ACHN (cell line): ENCODE results near the gene PITX1.

Source experiments
- DNase-seq: peaks from one replicate; pipeline ENCODE4 v3.0.0-alpha.2; 2015
- in situ Hi-C: cut with HindIII; loops from 2 replicates; pipeline ENCODE4 v1.10.0; 2017; ENCODE audit warnings: low sequenced_read_pairs, low pct_ligation_motif_present, low pct_unique_long_range_greater_than_20kb

The PITX1 gene

GRCh38 chr5:135063511-135064234 is 29.6 kb upstream of the PITX1 start:
- DNase-seq: no peak
- in situ Hi-C loops: no loop called here

- in situ Hi-C loops: no loop called here
- DNase-seq: no peak
Measured at GRCh38 chr5:135063056-135063445, 29.0 kb upstream of the PITX1 start.

DNA sequence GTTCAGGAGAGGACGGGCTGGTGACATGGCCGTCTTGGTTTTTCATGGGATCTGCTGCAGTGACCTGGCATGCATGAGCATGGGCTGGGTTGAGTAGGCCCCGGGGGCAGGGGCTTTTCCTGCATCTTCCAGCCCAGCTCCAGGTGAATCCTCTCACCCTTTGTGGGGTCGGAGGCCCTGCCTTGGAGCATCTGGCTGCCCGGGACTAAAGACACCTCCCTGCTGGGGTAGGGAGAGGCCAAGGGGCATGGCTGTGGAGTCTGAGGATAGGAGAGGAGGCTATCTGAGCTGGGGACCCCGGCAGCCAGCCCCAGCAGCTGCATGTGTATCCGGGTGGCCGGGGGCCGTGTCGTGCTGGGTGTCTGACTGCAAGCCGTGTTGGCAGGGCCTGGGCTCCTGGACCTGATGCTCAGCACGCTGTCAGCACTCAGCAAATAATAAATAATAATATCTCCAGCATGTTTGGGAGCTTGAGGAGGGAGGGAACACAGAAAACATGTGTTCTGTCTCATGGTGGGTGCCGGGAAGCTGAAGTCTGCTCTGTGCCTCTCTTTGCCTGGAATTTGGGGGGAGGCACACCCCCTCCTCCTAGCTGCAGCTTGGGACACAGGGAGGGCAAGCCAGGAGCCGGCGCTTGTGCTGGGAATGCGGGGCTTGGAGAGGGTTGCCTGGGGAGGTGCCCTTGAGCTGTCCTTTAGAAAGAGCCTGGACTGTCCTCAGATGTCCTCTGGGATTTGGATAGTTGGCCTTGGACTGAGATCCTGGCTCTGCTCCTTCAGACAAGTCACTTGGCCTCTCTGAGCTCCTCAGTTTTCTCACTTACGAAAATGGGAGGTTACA is 28.4 kb upstream of the PITX1 start:
- in situ Hi-C loops: no loop called here
- DNase-seq: no peak

GRCh38 chr5:135061001-135061400 is 27.0 kb upstream of the PITX1 start:
- in situ Hi-C loops: no loop called here
- DNase-seq: no peak

- in situ Hi-C loops: no loop called here
- DNase-seq: no peak
Measured at GRCh38 chr5:135060021-135060420, 26.0 kb upstream of the PITX1 start.

DNA sequence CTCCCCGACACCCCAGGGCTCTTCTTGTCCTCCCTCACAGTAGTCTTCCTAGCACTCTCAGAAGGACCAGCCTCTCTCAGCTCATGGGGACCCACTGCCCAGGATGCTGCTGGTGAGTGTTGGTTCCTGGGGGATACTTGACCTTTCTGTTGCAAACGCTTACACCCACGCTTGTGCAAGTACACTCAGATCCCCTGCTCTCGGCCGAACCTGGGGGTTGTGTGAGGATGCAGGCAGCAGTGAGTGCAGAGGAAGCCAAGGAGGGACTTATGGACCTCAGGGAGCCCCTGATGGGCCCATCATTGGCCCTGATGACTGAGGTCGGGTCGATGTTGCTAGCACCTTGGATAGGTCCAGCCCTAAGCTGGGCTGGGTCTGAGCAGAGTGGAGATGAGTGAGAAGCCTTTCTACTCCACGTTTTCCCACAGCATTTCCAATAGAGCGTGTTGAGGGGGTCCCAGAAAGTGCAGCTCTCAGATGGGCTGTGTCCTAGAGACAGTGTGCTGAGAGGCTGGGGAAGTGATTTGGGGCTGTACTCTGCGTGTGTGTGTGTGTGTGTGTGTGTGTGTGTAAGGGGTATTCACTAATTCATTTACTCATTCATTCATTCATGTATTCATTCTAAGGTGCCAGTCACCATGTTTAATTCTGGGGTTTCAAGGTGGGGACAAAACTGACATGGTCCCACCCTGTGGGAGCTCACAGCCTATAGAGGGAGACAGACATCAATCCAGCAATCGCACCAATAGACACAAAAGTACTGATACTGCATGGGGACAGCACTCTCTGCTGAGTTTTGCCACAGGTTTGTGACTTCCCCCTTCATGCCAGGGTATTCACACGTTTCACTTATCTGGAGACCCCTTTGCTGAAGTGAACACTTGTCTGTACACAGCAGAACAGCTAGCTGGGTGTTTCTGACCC is 25.2 kb upstream of the PITX1 start:
- no peak for DNase-seq
- in situ Hi-C loops: no loop called here

DNA sequence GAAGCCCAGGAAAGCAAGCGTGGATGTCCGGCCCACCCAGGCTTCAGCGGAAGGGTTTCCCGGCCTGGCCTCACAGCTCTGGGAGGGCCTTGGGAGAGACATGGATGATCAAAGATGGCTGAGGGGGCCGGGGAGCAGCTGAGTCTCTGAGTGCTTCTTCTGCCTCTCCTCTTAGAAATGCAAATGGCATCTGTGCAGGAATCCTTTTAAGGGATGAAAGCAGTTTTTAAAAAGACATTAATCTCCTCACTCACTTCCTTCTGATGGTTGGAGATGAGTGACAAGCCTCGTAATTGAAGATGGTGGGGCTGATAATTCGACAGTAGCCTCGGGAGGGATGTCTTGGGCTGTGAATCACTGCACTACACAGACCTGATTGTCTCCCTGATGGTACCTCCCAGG is 24.3 kb upstream of the PITX1 start:
- DNase-seq: no peak
- in situ Hi-C loops: no loop called here

DNA sequence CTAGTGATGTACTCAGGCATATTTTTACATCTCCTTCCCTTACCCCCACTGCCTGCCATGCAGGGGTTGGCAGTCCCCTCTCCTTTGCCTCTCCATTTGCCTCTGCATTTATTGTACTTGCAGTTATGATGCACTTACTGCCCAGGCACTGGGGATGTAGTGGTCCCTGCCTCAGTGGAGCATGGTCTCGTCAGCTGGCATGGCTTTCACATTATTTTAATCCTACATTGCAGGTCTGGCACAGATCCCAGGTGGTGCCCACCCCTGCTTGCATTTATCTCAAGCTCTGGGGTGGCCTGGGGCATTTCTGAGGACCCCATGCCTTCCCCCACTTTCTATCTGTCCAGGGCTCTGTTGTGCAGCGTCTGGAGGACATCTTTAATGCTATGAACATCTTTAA is 23.2 kb upstream of the PITX1 start:
- no peak for DNase-seq
- in situ Hi-C loops: no loop called here

- in situ Hi-C loops: no loop called here
Measured at GRCh38 chr5:135056316-135057030, 22.4 kb upstream of the PITX1 start.

GRCh38 chr5:135055396-135055795 is 21.4 kb upstream of the PITX1 start:
- no peak for DNase-seq
- in situ Hi-C loops: no loop called here

More at GRCh38 chr5:135056316-135057030, 22.4 kb upstream of the PITX1 start:
- no peak for DNase-seq

- DNase-seq: no peak
- in situ Hi-C loops: no loop called here
Measured at GRCh38 chr5:135054546-135054945, 20.5 kb upstream of the PITX1 start.

DNA sequence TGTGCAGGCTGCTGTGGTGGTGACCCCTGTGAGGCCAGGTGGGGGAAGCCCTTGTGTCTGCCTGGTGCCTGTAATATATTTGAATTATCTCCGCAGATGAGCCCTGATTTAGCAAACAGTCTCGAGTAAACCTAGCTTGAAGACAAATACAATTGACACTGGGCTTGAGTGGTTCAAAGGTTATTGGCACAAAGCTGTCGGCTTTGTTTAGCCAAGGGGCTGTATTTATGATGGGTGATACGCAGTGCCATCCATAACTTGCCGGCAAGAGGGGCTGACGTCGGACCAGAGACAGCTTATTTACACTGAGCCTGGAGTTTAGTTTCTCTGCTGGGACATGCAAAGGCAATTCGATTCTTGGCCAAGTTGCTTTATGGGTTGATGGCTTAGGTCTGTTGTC is 20.0 kb upstream of the PITX1 start:
- in situ Hi-C loops: no loop called here
- DNase-seq: no peak

GRCh38 chr5:135053278-135053677 is 19.2 kb upstream of the PITX1 start:
- no peak for DNase-seq
- in situ Hi-C loops: no loop called here

- in situ Hi-C loops: no loop called here
- DNase-seq: no peak
Measured at GRCh38 chr5:135052511-135053145, 18.6 kb upstream of the PITX1 start.

DNA sequence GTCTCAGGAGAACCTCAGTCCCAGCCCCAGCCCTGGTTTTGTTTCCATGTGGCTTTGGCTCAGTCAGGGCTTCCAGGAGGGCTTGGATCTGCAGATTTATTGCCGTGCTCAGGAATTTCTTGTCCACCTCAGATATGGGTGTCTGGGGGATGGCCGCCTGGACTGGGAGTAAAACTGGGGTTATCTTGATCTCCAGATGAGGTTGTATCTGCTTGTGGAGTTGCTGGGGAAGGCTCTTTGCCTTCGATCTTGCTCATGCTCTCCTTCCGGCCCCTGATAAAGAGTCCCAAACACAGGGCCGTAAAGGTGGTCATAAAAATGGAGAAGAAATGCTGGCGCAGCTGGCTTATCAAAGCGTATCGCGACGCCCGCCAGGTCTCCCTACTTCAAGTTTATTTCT is 17.8 kb upstream of the PITX1 start:
- DNase-seq: no peak
- in situ Hi-C loops: no loop called here

GRCh38 chr5:135051399-135051798 is 17.4 kb upstream of the PITX1 start:
- in situ Hi-C loops: no loop called here
- DNase-seq: no peak

- in situ Hi-C loops: no loop called here
- DNase-seq: no peak
Measured at GRCh38 chr5:135050244-135050767, 16.3 kb upstream of the PITX1 start.

DNA sequence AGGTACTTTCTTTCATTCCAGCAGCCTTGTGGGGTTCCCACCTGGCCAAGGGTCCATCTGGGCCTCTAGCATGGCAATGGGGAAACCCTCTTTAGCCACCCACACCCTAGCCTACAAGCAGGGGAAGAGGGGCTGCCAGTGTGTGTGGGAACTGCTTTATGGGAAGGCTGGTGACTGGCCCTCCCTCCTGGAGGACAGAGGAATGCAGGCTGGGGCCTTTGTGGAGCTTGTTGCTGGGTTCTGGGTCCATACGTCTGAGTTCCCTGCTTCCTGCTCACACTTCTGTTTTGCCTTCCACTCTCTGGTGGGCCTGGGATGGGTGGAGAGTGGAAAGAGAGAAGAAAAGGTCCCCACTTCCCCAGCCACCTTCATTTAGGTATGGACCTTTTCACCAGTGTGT is 14.9 kb upstream of the PITX1 start:
- in situ Hi-C loops: no loop called here
- no peak for DNase-seq
